CD4-positive, alpha-beta T cell (primary cell): ENCODE measurements around the gene LRRC42. TPM values are rescaled to one million over a fixed set of nuclear protein-coding genes. Genes with fewer than 3 reads are reported as not detected.

Source experiments
- ATAC-seq: fragments of 200-7000 bp; cut with Tn5 transposase; one replicate; pipeline ENCODE4 v1.10.0; 2022; ENCODE audit warnings: mild to moderate bottlenecking; ENCODE audit not compliant: poor library complexity
- CTCF ChIA-PET: fragments of 350-600 bp; sonication (Branson Sonifier 250); formaldehyde crosslinking; loops from one replicate; lab custom pipeline; 2021; ENCODE audit warnings: antibody characterized with exemption, inconsistent platforms; lab: Charles Lee
- POLR2A ChIA-PET: fragments of 350-600 bp; sonication (Branson Sonifier 250); formaldehyde crosslinking; loops from one replicate; lab custom pipeline; 2021; ENCODE audit warnings: antibody characterized with exemption, inconsistent platforms; lab: Charles Lee
- DNase-seq, 14 experiments: peaks; one replicate each; pipeline ENCODE4 v3.0.0-alpha.2; 2013 to 2020; ENCODE audit warnings: mixed read lengths in 2 of 14
- H3K27ac ChIP-seq, 2 donors: one replicate each; pipeline versions ENCODE4 v1.5.1 to v1.7.0; 2013; ENCODE audit warnings: low read length in 2 of 2, low read depth in 1 of 2, mild to moderate bottlenecking in 1 of 2
- H3K27me3 ChIP-seq, 2 experiments: 1 replicate in 1 of 2; 2 replicates in 1 of 2; pipeline versions ENCODE4 v1.6.1 to v1.7.0; 2013; ENCODE audit warnings: low read length in 2 of 2, control low read depth in 1 of 2, mild to moderate bottlenecking in 1 of 2, moderate library complexity in 1 of 2; ENCODE audit not compliant: insufficient read depth in 2 of 2, control insufficient read depth in 1 of 2
- H3K36me3 ChIP-seq: one replicate; pipeline ENCODE4 v1.6.1; 2013; ENCODE audit warnings: low read length, control low read depth; ENCODE audit not compliant: insufficient read depth
- H3K4me1 ChIP-seq: one replicate; pipeline ENCODE4 v1.6.1; 2013; ENCODE audit warnings: low read length, control low read depth; ENCODE audit not compliant: insufficient read depth
- H3K4me3 ChIP-seq: one replicate; pipeline ENCODE4 v1.5.1; 2013; ENCODE audit warnings: mild to moderate bottlenecking, low read length, moderate library complexity
- H3K9me3 ChIP-seq, 2 experiments: 1 replicate in 1 of 2; 2 replicates in 1 of 2; pipeline versions ENCODE4 v1.6.1 to v1.7.0; 2013; ENCODE audit warnings: low read length in 2 of 2, mild to moderate bottlenecking in 2 of 2, control low read depth in 1 of 2, moderate library complexity in 1 of 2; ENCODE audit not compliant: control insufficient read depth in 1 of 2, insufficient read depth in 1 of 2
- H3K27ac Mint-ChIP-seq: one replicate; pipeline ENCODE4 v1.8.0; 2020; ENCODE audit warnings: mixed read lengths
- H3K27me3 Mint-ChIP-seq: one replicate; pipeline ENCODE4 v1.8.0; 2021; ENCODE audit warnings: mixed read lengths
- H3K36me3 Mint-ChIP-seq: one replicate; pipeline ENCODE4 v1.8.0; 2021; ENCODE audit warnings: low read depth, mixed read lengths
- H3K4me1 Mint-ChIP-seq: one replicate; pipeline ENCODE4 v1.8.0; 2021; ENCODE audit warnings: low read depth, mixed read lengths
- H3K4me3 Mint-ChIP-seq: one replicate; pipeline ENCODE4 v1.8.0; 2020; ENCODE audit warnings: mild to moderate bottlenecking, mixed read lengths
- H3K9me3 Mint-ChIP-seq: one replicate; pipeline ENCODE4 v1.8.0; 2020; ENCODE audit warnings: mixed read lengths
- CTCF ChIP-seq: fragments of 200-600 bp; IDR thresholded peaks from one replicate; pipeline ENCODE4 v1.8.0; 2022; ENCODE audit warnings: antibody characterized with exemption, mild to moderate bottlenecking
- intact Hi-C, 2 experiments: fragments of 100-400 bp; cut with DNase I in 1 of 2; cut with micrococcal nuclease in 1 of 2; formaldehyde crosslinking; loops; one replicate each; pipeline versions ENCODE4 v1.15.1 to v1.9.0; 2023 to 2025; cut with DNase I, micrococcal nuclease
- total RNA-seq, 174 experiments: library from RNA in 2 of 174; stranded (reverse) in 2 of 174; gene quantifications; one replicate each; pipeline ENCODE4 v1.2.3 and lab custom pipeline; 2021 to 2026

LRRC42 gene
- total RNA-seq, 2 experiments from 2014 or later: 3.9 to 5.0 TPM

- Mint-ChIP-seq H3K27me3 (no peaks in the 10 kb centered on the region), H3K4me1 (no peaks in the 10 kb centered on the region), H3K9me3 (no peaks in the 10 kb centered on the region), H3K36me3 (no peaks in the 10 kb centered on the region), H3K27ac (no peak overlapping the region), H3K4me3 (no peak overlapping the region)
- no peak overlapping the region for H3K27ac ChIP-seq
- intact Hi-C loops: no loop called here
- ChIA-PET POLR2A (no interaction called here), CTCF (no interaction called here)
- no peaks in the 10 kb centered on the region for H3K9me3 ChIP-seq
- DNase-seq: no peak
- H3K4me3 ChIP-seq: no peak overlapping the region
- no peaks in the 10 kb centered on the region for H3K4me1 ChIP-seq
- no peak for ATAC-seq
- H3K27me3 ChIP-seq: no peaks in the 10 kb centered on the region
- no peaks in the 10 kb centered on the region for H3K36me3 ChIP-seq
- TF ChIP-seq CTCF: no peak
Observed at GRCh38 chr1:54011316-54012007, 65.3 kb downstream of the LRRC42 start.

- H3K4me1 ChIP-seq: no peaks in the 10 kb centered on the region
- ChIA-PET POLR2A (no interaction called here), CTCF (no interaction called here)
- DNase-seq (no peak), ATAC-seq (no peak)
- H3K27me3 ChIP-seq: no peaks in the 10 kb centered on the region
- H3K36me3 ChIP-seq: no peaks in the 10 kb centered on the region
- no peak for TF ChIP-seq CTCF
- H3K4me3 Mint-ChIP-seq: no peak overlapping the region
- no peaks in the 10 kb centered on the region for H3K9me3 Mint-ChIP-seq
- H3K4me1 Mint-ChIP-seq: no peaks in the 10 kb centered on the region
- intact Hi-C loops: no loop called here
- H3K4me3 ChIP-seq: no peak overlapping the region
- no peaks in the 10 kb centered on the region for H3K9me3 ChIP-seq
- H3K27ac ChIP-seq: no peak overlapping the region
- no peaks in the 10 kb centered on the region for H3K36me3 Mint-ChIP-seq
- H3K27ac Mint-ChIP-seq: no peak overlapping the region
- no peaks in the 10 kb centered on the region for H3K27me3 Mint-ChIP-seq
Observed at GRCh38 chr1:54012008-54012325, 65.8 kb downstream of the LRRC42 start.

- Histone ChIP-seq H3K27me3 (no peaks in the 10 kb centered on the region), H3K27ac (no peak overlapping the region), H3K9me3 (no peaks in the 10 kb centered on the region), H3K4me3 (no peak overlapping the region), H3K4me1 (no peaks in the 10 kb centered on the region), H3K36me3 (no peaks in the 10 kb centered on the region)
- Mint-ChIP-seq H3K36me3 (no peaks in the 10 kb centered on the region), H3K4me3 (no peak overlapping the region), H3K4me1 (no peaks in the 10 kb centered on the region), H3K9me3 (no peaks in the 10 kb centered on the region), H3K27me3 (no peaks in the 10 kb centered on the region), H3K27ac (no peak overlapping the region)
- ChIA-PET POLR2A (no interaction called here), CTCF (no interaction called here)
- DNase-seq: no peak
- no peak for ATAC-seq
- TF ChIP-seq CTCF: no peak
- intact Hi-C loops: no loop called here
Observed at GRCh38 chr1:54012863-54013262, 66.7 kb downstream of the LRRC42 start.
